ENCODE measurements around the gene CCSER1. TPM values are rescaled to one million over a fixed set of nuclear protein-coding genes. Genes with fewer than 3 reads are reported as not detected.

Gene CCSER1
- total and polyA plus RNA-seq, 4 donors: 0.61 to 23.0 (median 3.8) TPM

- H3K9ac ChIP-seq (ENCODE audit: insufficient read depth in 1 of 2, low read length in 2 of 2): no peak overlapping the region
- peaks cover 0 to 9% (median 0%) of the 10 kb centered on the region in 5 donors for H3K4me1 ChIP-seq (ENCODE audit: control insufficient read depth in 5 of 5, insufficient read depth in 5 of 5, low read length in 5 of 5)
- peaks cover 0 to 2% (median 0%) of the 10 kb centered on the region in 4 donors for H3K9me3 ChIP-seq (ENCODE audit: control insufficient read depth in 4 of 4, insufficient read depth in 3 of 4, low read length in 3 of 4)
- 90 to 96% methylated on average over 5 of the region's 5 CpGs for WGBS, 2 donors
- H3K27me3 ChIP-seq (ENCODE audit: control insufficient read depth in 3 of 3, insufficient read depth in 3 of 3, low read length in 2 of 3): peaks cover 0 to 17% (median 10%) of the 10 kb centered on the region in 3 donors
- no peaks in the 10 kb centered on the region for H3K36me3 ChIP-seq (ENCODE audit: control insufficient read depth in 4 of 4, insufficient read depth in 4 of 4, low read length in 4 of 4)
- TF ChIP-seq, protein P1, sequence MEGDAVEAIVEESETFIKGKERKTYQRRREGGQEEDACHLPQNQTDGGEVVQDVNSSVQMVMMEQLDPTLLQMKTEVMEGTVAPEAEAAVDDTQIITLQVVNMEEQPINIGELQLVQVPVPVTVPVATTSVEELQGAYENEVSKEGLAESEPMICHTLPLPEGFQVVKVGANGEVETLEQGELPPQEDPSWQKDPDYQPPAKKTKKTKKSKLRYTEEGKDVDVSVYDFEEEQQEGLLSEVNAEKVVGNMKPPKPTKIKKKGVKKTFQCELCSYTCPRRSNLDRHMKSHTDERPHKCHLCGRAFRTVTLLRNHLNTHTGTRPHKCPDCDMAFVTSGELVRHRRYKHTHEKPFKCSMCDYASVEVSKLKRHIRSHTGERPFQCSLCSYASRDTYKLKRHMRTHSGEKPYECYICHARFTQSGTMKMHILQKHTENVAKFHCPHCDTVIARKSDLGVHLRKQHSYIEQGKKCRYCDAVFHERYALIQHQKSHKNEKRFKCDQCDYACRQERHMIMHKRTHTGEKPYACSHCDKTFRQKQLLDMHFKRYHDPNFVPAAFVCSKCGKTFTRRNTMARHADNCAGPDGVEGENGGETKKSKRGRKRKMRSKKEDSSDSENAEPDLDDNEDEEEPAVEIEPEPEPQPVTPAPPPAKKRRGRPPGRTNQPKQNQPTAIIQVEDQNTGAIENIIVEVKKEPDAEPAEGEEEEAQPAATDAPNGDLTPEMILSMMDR (IDR thresholded peaks at IDR 0.05; ENCODE audit: control extremely low read depth, extremely low read depth): no peak
- H3K27ac ChIP-seq (ENCODE audit: low read depth in 1 of 2, low read length in 1 of 2): no peak overlapping the region
- DNase-seq (no peak), ATAC-seq (ENCODE audit: insufficient read depth, low FRiP score) (no peak)
- H3K4me3 ChIP-seq: no peak overlapping the region
Observed at GRCh38 chr4:90130076-90130475, 2.9 kb downstream of the CCSER1 start.

- H3K27me3 ChIP-seq (ENCODE audit: control insufficient read depth in 3 of 3, insufficient read depth in 3 of 3, low read length in 2 of 3): no peaks in the 10 kb centered on the region
- no peaks in the 10 kb centered on the region for H3K4me1 ChIP-seq (ENCODE audit: control insufficient read depth in 5 of 5, insufficient read depth in 5 of 5, low read length in 5 of 5)
- H3K9me3 ChIP-seq (ENCODE audit: control insufficient read depth in 4 of 4, insufficient read depth in 3 of 4, low read length in 3 of 4): no peaks in the 10 kb centered on the region
- no peak overlapping the region for H3K9ac ChIP-seq (ENCODE audit: insufficient read depth in 1 of 2, low read length in 2 of 2)
- TF ChIP-seq, protein P1 (IDR thresholded peaks at IDR 0.05; ENCODE audit: control extremely low read depth, extremely low read depth): no peak
- DNase-seq: peak in 1 of 3 donors; percentile 16
- H3K27ac ChIP-seq (ENCODE audit: low read depth in 1 of 2, low read length in 1 of 2): no peak overlapping the region
- WGBS, 2 donors: 37 to 65% methylated on average over 4 of the region's 4 CpGs
- H3K4me3 ChIP-seq: no peak overlapping the region
- no peak for ATAC-seq (ENCODE audit: insufficient read depth, low FRiP score)
- no peaks in the 10 kb centered on the region for H3K36me3 ChIP-seq (ENCODE audit: control insufficient read depth in 4 of 4, insufficient read depth in 4 of 4, low read length in 4 of 4)
Observed at GRCh38 chr4:90137555-90137954, 10.4 kb downstream of the CCSER1 start.

DNA sequence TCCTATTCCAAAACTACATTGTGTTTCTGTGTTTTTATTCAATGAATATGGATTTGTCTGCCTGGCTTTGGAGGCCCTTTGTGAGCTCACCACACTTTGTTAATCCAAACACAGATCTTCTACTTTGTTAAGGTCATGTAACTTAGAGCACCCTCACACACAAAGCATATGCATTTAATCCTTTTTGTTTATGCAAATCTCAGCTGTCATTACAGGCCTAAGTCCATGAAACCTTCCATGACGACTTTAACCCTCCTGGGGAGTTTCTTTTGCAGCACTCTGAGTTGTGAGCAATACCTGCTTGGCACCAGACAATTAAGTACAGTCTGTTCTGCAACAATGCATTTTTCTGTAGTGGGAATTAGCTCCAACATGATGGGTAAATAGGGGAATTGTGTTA lies 14.9 kb downstream of the CCSER1 start:
- H3K27me3 ChIP-seq (ENCODE audit: control insufficient read depth in 3 of 3, insufficient read depth in 3 of 3, low read length in 2 of 3): no peaks in the 10 kb centered on the region
- no peak overlapping the region for H3K9ac ChIP-seq (ENCODE audit: insufficient read depth in 1 of 2, low read length in 2 of 2)
- WGBS, 2 donors: 59 to 76% methylated on average over 1 of the region's 1 CpG
- H3K36me3 ChIP-seq (ENCODE audit: control insufficient read depth in 4 of 4, insufficient read depth in 4 of 4, low read length in 4 of 4): no peaks in the 10 kb centered on the region
- H3K4me1 ChIP-seq (ENCODE audit: control insufficient read depth in 5 of 5, insufficient read depth in 5 of 5, low read length in 5 of 5): no peaks in the 10 kb centered on the region
- no peak overlapping the region for H3K27ac ChIP-seq (ENCODE audit: low read depth in 1 of 2, low read length in 1 of 2)
- H3K9me3 ChIP-seq (ENCODE audit: control insufficient read depth in 4 of 4, insufficient read depth in 3 of 4, low read length in 3 of 4): no peaks in the 10 kb centered on the region
- ATAC-seq (ENCODE audit: insufficient read depth, low FRiP score): no peak
- TF ChIP-seq, protein P1 (IDR thresholded peaks at IDR 0.05; ENCODE audit: control extremely low read depth, extremely low read depth): no peak
- DNase-seq: no peak
- no peak overlapping the region for H3K4me3 ChIP-seq

- no peaks in the 10 kb centered on the region for H3K4me1 ChIP-seq (ENCODE audit: control insufficient read depth in 5 of 5, insufficient read depth in 5 of 5, low read length in 5 of 5)
- 81 to 89% methylated on average over 2 of the region's 2 CpGs for WGBS, 2 donors
- TF ChIP-seq, protein P1 (IDR thresholded peaks at IDR 0.05; ENCODE audit: control extremely low read depth, extremely low read depth): no peak
- H3K4me3 ChIP-seq: no peak overlapping the region
- no peak overlapping the region for H3K27ac ChIP-seq (ENCODE audit: low read depth in 1 of 2, low read length in 1 of 2)
- ATAC-seq (ENCODE audit: insufficient read depth, low FRiP score): no peak
- no peaks in the 10 kb centered on the region for H3K27me3 ChIP-seq (ENCODE audit: control insufficient read depth in 3 of 3, insufficient read depth in 3 of 3, low read length in 2 of 3)
- H3K9ac ChIP-seq (ENCODE audit: insufficient read depth in 1 of 2, low read length in 2 of 2): no peak overlapping the region
- H3K9me3 ChIP-seq (ENCODE audit: control insufficient read depth in 4 of 4, insufficient read depth in 3 of 4, low read length in 3 of 4): no peaks in the 10 kb centered on the region
- no peaks in the 10 kb centered on the region for H3K36me3 ChIP-seq (ENCODE audit: control insufficient read depth in 4 of 4, insufficient read depth in 4 of 4, low read length in 4 of 4)
- DNase-seq: no peak
Observed at GRCh38 chr4:90145319-90145718, 18.1 kb downstream of the CCSER1 start.
